Measurements from ENCODE around the gene ERBB4. TPM values are rescaled to one million over a fixed set of nuclear protein-coding genes. Genes with fewer than 3 reads are reported as not detected.

ERBB4 gene
- total RNA-seq, 4 donors from 2014 or later: 0.26 to 13.3 (median 2.4) TPM

DNA sequence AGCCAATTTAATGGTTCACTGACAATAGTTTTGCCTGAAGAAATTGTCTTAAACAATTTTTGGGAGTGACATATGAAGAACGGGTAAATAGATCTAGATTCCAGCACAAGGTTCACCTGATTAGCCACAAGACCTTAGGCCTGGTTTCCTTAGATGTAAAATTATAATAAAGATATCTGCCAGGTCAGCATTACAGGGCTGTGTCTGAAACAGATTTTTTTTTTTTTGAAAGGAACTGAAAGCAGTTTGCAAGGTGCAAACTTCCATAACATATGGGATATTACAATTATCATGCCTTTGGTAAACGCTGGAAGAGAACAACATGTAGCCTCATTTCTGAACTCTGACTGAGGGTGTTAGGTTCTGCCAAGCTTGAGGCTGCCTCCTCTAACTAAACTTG, 599.4 kb downstream of the ERBB4 start:
- TF ChIP-seq POLR2A (IDR thresholded peaks at IDR 0.05): no peak
- TF ChIP-seq, protein P1, sequence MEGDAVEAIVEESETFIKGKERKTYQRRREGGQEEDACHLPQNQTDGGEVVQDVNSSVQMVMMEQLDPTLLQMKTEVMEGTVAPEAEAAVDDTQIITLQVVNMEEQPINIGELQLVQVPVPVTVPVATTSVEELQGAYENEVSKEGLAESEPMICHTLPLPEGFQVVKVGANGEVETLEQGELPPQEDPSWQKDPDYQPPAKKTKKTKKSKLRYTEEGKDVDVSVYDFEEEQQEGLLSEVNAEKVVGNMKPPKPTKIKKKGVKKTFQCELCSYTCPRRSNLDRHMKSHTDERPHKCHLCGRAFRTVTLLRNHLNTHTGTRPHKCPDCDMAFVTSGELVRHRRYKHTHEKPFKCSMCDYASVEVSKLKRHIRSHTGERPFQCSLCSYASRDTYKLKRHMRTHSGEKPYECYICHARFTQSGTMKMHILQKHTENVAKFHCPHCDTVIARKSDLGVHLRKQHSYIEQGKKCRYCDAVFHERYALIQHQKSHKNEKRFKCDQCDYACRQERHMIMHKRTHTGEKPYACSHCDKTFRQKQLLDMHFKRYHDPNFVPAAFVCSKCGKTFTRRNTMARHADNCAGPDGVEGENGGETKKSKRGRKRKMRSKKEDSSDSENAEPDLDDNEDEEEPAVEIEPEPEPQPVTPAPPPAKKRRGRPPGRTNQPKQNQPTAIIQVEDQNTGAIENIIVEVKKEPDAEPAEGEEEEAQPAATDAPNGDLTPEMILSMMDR (IDR thresholded peaks at IDR 0.05): no peak
- intact Hi-C loops (cut with DNase I; ENCODE audit: low total_unique reads): no loop called here
- no peaks in the 10 kb centered on the region for H3K9me3 ChIP-seq

DNA sequence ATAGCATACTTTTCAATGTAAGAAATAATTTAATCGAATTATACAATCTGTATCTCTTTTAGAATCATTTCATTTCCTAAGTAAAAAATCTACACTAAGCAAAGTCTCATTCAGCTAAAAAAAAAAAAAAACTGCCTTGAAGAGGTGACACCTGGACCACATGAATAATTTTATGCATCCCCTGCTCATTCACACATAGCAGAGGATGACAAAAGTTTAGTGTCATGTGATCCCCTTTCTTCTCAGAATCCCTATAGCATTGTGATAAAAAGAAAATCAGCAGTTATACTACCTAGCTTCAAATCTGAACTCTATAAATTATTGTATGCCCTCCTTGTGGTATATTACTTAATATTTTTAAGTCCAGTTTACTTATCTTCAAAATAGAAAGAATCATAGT, 603.8 kb downstream of the ERBB4 start:
- H3K27ac ChIP-seq: no peak overlapping the region
- no peaks in the 10 kb centered on the region for H3K27me3 ChIP-seq
- H3K4me1 ChIP-seq: no peaks in the 10 kb centered on the region
- intact Hi-C loops (cut with DNase I; ENCODE audit: low total_unique reads): no loop called here
- no peak for DNase-seq
- H3K9me3 ChIP-seq: no peaks in the 10 kb centered on the region
- H3K36me3 ChIP-seq: no peaks in the 10 kb centered on the region
- TF ChIP-seq, protein P1 (IDR thresholded peaks at IDR 0.05): no peak
- no peak for TF ChIP-seq POLR2A (IDR thresholded peaks at IDR 0.05)
- H3K4me3 ChIP-seq: no peak overlapping the region

More for the DNA sequence above, 599.4 kb downstream of the ERBB4 start:
- Histone ChIP-seq H3K27me3 (no peaks in the 10 kb centered on the region), H3K4me3 (no peak overlapping the region), H3K4me1 (no peaks in the 10 kb centered on the region), H3K27ac (no peak overlapping the region), H3K36me3 (no peaks in the 10 kb centered on the region)
- no peak for DNase-seq

DNA sequence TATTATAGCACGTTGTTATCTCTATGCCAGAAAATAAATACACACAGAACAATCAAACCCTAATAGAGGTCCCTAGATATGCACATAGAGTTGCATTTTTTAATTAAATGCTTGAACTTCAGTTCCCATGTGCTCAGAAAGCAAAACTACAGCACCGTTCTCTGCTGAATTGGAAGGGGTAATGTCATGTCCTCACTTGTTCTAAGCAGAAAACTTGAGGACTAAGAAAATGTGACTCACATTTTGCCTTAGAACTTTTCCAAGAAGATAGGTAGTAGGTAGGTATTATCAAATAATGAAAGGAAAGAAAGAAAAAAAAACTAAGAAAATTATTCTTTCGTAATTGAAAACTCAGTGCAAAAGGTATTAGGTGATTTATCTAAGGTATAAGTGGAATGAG, 607.3 kb downstream of the ERBB4 start:
- no peak for TF ChIP-seq POLR2A (IDR thresholded peaks at IDR 0.05)
- TF ChIP-seq, protein P1 (IDR thresholded peaks at IDR 0.05): no peak
- intact Hi-C loops (cut with DNase I; ENCODE audit: low total_unique reads): no loop called here
- Histone ChIP-seq H3K27me3 (no peaks in the 10 kb centered on the region), H3K4me1 (no peaks in the 10 kb centered on the region), H3K4me3 (no peak overlapping the region), H3K27ac (no peak overlapping the region), H3K36me3 (no peaks in the 10 kb centered on the region), H3K9me3 (no peaks in the 10 kb centered on the region)
- no peak for DNase-seq

DNA sequence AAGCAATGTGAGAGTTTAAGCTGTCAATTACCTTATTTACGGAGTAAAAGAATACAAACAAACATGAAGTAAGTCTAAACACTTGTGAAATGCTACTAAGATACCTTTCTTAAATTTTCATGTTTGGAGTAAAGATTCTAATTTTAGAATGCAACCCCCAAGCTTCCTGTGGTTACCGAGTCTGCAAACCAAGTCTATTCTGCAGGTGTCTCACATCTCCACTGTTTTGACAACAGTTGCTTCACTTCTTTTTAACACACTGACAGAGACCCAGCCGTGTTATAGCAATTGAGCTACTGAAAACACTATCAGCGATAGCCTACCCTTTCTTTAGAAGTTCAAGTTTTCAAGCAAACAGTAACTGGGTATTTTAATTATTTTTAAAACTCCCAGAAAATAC, 608.3 kb downstream of the ERBB4 start:
- H3K4me3 ChIP-seq: no peak overlapping the region
- TF ChIP-seq POLR2A (IDR thresholded peaks at IDR 0.05): no peak
- TF ChIP-seq, protein P1 (IDR thresholded peaks at IDR 0.05): no peak
- no peaks in the 10 kb centered on the region for H3K4me1 ChIP-seq
- intact Hi-C loops (cut with DNase I; ENCODE audit: low total_unique reads): no loop called here
- H3K36me3 ChIP-seq: no peaks in the 10 kb centered on the region
- H3K9me3 ChIP-seq: no peaks in the 10 kb centered on the region
- H3K27ac ChIP-seq: no peak overlapping the region
- no peak for DNase-seq
- no peaks in the 10 kb centered on the region for H3K27me3 ChIP-seq

DNA sequence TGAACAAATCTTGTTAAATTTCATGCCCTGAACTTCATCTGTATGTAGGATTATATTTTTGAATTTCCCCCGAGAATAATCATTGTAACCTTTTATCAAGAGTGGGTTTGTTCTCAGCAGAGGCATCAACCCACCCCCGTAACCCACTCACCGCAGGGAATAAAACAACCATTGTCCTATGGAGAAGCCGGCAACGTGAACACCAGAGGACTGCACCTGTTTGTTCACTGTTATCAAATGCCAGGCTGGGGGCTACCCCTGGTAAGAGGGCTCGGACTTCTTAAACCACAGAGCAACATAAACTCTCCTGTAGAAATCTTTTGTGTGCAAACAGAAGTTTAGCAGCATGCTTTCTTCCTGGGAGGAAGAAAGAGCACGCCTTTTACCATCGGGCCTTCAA, 610.4 kb downstream of the ERBB4 start:
- no peaks in the 10 kb centered on the region for H3K9me3 ChIP-seq
- H3K36me3 ChIP-seq: no peaks in the 10 kb centered on the region
- no peaks in the 10 kb centered on the region for H3K27me3 ChIP-seq
- intact Hi-C loops (cut with DNase I; ENCODE audit: low total_unique reads): no loop called here
- H3K4me1 ChIP-seq: no peaks in the 10 kb centered on the region
- TF ChIP-seq, protein P1 (IDR thresholded peaks at IDR 0.05): no peak
- no peak for TF ChIP-seq POLR2A (IDR thresholded peaks at IDR 0.05)
- no peak for DNase-seq
- H3K27ac ChIP-seq: no peak overlapping the region
- no peak overlapping the region for H3K4me3 ChIP-seq

All from uterus (tissue), 4 donors.